GM19452 (cell line): ENCODE results near the gene MLLT11.
"Not testable (repeated sequence)": the region's sequence is repeated elsewhere in the genome, so short reads cannot be mapped to it uniquely, and the experiment has no call there.

Experiments
- ATAC-seq: cut with Tn5 transposase; IDR thresholded peaks from one replicate; pipeline ENCODE4 v1.9.1; 2021; ENCODE audit not compliant: unreplicated experiment

The MLLT11 gene

DNA sequence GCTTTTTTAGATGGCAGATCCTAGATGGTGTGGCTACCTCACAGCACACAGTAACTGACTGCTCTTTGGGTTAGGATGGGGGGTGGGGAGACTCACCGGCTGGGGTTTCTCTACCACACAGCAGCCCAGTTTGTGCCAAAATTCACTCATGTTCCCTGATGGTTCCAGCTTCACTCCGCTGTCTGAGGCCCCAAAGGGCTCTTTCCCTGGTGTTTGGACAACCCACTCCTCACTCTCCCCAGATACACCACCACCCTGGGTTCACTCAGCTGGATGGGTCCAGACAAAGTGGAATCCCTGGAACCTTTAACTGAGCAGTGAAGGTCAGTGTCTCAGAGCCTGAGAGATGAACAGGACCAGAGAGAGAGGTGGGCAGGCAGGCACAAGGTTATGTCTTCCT, 4.6 kb upstream of the MLLT11 start:
- no peak for ATAC-seq

DNA sequence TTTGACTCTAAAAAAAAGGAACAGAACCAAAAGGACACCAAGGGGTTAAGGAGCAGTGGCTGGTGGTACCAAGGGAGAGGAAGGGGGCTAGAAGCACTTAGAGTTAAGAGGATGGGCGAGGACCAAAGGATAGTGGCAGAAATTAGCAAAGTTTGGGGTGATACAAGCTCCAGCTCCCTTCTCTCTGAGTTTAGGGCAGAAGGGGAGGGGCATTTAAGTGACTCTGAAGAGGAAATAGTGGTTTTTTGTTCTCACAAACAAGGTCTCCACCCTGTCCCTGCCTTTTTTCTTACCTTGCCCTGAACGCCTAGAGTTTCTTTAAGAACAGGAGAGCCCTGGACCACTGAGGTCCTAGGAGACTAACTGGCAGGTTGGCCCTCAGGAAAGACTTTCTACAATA, 4.0 kb upstream of the MLLT11 start:
- ATAC-seq, result no peak

DNA sequence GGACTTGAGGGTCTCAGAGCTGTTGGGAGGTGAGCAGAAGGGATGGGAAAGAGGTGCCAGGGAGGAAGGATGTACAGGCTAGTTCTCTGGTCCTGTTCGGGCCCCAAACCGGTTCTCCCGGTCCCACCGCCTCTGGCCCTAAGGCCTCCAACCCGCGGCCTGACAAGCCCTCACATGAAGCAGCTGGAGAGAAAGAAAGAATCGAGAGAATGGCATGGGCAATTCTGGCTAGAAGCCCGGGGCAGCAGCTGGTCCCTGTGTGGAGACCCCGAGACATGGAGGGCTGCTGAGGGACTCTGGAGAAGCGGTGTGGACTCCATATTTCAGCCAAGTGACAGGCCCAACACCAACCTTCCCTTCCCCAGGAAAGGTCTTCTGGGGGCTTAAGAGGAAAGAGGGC, 1.5 kb upstream of the MLLT11 start:
- ATAC-seq, result no peak

DNA sequence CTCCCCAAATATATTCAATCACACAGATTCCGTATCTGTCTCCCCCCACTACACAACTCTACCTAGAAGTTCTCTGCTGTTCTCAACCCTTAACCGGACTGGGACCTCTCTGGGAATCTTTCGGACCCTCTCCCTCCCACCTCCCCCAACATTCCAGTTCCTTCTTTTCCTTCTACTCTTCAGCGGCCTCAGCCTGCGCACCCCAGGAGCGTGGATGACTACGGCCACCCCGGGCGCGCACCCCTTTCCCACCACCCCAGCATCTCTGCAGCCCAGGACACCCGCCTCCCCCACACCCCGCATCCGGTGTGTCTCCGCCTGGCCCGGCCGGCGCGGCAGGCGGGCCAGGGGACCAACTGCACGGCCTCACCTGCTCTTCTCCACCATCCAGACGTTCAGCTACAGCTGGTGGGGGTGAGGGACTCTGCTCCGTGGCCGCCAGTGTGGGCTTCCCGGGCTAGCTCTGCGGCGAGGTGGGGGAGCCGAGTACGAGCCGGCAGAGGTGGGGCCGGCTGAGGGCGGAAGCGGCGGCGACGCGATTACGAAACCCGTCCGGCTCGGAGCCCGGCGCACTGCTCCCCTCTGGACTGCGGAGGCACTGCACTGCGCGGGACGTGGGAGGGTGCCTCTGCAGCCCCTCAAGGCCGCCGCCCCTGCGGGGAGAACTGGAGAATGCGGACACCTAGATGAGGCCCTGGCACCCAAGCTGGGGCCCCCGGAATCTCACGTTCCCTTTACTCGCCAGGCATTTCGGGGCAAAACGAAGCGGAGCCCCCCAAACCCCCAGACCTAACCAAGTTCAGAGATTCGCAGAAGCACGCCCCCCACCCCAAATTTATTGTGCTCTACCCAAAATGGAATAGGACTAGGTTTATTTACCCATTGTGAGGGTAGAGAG, 839 bp upstream of the MLLT11 start, which contains the start of gene CDC42SE1:
Gene CDC42SE1 (minus strand): TSS at position 514 of the 898 bp plus-strand sequence. CDS start 3,892 bp downstream, outside the sequence.
- ATAC-seq, result peak; percentile 81

DNA sequence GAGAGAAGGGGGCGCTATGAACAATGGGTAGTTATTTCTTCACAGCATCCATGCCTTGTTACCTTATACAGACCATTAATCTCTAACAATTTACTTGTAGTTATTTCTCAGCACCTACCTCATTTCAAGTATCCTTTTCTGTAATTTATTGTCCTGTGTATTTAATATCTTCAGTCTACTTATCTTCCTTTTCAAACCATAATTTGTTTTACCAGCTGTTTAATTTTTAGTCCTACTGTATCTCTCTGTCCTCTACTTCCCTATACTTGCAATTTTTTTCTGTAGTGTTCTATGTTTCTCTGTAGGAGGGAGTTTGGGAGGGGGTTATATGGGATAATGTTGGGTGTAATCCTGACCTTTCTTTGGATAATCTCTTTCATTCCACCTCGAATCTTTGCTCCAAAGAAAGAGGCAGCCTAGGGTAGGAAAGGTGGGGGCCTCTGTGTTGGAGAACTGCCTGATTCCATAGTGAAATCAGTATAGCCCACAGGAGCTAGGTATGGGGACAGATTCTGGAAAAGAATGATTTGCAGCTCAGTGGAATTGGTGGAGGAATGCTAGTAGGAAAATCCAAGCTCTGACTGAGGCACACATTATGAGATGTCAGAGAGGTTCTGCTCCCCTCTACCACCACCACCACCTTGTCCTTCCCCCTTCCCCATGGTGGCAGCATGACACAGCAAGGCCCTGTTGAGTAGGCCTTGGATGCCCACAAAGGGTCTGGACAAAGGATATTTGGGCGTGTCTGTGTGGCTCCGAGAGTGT, 642 bp downstream of the MLLT11 start:
- ATAC-seq, result no peak

DNA sequence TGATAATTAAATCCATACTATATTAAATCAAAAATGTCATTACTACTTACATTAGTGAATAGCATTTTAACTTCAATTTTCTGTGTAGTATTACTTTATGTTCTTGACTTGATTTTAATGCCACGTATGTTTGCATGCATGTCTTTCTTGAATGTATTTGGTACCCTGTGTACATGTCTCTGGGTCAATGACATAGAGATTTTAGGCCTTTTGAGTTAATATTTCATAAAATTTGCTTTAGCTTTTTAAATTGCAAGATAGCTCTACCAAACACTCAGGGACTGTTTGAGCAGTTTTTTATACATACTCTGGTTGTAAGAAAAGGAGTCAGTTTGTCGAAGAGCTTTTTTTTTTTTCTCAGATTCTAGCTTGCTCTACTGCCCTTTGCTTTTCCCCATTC, 1.5 kb downstream of the MLLT11 start:
- ATAC-seq, result no peak

DNA sequence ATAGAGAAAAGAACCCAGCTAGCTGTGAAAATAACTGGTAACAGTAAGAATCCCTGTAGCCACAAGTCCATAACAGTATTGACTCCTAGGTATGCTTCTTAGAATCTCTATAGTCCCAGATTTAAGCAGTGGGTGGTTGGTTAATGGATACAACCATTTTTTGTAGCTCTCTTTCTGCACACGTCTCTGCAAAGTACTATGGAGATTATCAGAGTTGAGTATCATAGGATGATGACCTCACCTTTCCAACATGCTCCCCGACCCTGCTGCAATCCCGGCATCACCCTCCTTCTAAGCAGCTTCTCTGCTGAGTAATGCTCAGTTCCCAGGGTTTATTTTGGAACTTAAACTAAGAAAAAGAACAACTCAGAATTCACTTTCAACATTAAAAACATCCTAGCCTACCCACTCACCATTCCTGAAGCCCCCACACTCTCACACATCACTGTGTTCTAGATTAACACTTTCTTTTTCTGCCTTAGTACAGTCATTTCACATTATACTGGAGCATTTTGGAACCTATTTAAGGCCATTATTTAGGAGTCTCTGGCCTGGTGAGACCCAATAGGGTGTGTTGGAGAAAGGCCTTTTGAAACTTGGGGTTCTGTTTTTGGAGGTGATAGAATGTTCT, 2.7 kb downstream of the MLLT11 start:
- no peak for ATAC-seq

DNA sequence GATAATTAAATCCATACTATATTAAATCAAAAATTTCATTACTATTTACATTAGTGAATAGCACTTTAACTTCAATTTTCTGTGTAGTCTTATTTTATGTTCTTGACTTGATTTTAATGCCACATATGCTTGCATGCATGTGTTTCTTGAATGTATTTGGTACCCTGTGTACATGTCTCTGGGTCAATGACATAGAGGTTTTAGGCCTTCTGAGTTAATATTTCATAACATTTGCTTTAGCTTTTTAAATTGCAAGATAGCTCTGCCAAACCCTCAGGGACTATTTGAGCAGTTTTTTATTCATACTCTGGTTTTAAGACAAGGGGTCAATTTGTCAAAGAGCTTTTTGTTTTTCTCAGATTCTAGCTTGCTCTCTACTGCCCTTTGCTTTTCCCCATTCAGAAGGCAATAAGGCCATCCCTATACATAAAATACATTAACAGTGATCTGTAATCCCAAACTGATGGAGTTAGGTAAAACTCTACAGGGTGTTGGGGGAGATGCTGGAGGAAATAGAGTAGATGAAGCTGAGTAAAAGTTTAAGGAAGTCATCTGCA, 5.0 kb downstream of the MLLT11 start:
- ATAC-seq, result no peak

DNA sequence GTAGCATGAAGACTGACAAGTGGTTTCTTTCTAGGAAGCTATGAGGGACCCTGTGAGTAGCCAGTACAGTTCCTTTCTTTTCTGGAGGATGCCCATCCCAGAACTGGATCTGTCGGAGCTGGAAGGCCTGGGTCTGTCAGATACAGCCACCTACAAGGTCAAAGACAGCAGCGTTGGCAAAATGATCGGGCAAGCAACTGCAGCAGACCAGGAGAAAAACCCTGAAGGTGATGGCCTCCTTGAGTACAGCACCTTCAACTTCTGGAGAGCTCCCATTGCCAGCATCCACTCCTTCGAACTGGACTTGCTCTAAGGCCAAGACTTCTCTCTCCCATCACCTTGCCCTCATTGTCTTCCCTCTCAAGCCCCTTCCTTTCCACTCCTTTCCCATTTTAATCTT, 7.0 kb downstream of the MLLT11 start:
- ATAC-seq, result no peak

DNA sequence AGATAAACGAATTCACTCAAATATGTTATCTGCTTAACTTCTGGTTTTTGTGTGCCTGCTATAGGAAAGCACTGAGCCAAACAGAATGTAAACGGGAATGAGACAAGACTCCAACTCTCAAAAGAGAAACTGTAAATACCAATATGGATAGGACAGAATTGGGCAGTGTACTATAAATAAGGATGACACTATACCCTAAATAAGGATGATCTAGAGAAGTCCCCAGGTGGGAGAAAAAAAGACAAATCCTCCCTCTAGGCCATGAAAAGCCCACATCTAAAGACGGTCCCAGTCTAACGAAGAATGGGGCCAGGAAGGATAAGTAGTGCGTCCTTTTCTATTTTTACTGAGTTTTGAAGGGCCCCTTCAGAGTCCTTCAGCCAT, 8.9 kb downstream of the MLLT11 start:
- ATAC-seq, result no peak

DNA sequence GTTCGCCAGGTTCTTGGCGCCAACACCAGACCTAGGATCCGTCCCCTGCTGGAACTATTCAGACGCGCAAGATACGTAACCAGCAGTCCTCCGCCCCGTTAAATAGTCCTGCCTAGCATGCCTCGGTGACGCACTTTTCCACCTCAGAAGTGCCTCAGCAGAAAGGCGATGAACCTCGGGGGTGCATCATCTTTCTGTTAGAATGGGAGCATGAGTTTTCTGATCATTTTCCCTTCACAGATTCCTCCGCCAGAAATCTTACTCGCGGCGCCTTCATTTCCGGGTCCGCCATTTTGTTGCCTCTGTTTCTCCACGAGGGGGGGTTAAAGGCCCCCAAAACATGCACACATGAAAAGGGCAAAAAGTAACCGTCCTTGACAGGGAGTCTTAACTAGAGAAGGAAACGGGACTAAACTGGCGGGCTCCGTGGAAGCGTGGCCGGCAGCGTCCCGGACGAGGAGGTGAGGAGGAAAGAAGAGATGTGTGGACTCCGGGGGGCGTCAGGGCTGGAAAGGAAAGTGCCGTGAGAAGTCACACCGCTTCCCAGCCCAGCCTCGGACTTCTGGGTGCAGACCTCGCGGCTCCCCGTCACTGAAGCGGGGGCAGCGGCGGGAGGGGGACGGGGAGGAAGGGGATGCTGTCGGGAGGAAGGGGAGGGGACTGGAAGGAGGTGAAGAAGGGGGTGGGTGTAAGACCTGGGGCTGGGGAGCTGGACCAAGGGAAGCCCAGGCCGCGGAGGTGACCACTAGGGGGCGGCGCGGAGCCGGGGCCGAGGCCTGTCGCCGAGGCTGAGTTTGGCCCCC, 10.5 kb downstream of the MLLT11 start, which contains the start of gene GABPB2:
Gene GABPB2 (plus strand): TSS at position 288 of the 803 bp plus-strand sequence. CDS start 17,429 bp downstream, outside the sequence.
- ATAC-seq, result peak; percentile 69

DNA sequence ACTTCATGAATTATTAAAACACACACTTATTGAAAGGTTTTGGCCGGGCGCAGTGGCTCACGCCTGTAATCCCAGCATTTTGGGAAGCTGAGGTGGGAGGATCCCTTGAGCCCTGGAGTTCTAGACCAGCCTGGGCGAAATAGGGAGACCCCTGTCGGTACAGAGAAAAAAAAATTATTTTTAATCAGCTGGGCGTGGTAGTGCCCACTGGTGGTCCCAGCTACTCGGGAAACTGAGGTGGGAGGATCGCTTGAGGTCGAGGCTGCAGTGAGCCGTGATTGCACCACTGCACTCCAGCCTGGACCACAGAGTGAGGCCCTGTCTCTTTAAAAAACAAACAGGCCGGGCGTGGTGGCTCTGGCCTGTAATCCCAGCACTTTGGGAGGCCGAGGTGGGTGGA, 12.0 kb downstream of the MLLT11 start:
- ATAC-seq, result no peak

DNA sequence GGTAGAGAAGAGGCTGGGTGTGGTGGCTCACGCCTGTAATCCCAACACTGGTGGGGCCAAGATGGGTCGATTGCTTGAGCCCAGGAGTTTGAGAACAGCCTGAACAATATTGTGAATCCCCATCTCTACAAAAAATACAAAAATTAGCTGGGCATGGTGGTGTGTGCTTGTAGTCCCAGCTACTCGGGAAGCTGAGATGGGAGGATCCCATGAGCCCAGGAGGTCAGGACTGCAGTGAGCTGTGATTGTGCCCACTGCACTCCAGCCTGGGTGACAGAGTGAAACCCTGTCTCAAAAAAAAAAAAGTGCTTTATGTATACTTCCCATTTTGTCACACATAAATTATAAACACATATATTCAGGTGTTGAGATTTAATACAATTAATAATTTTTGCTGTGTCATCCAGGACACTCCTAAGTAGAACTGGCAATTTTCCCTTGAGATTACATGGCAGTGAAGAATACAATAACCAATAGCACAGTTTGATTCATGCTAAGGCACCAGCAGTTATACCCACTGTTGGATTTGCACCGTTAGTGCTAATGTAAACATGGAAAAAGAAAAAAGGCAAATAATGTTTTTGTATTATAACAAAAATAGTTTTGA, 25.9 kb downstream of the MLLT11 start:
- no peak for ATAC-seq

DNA sequence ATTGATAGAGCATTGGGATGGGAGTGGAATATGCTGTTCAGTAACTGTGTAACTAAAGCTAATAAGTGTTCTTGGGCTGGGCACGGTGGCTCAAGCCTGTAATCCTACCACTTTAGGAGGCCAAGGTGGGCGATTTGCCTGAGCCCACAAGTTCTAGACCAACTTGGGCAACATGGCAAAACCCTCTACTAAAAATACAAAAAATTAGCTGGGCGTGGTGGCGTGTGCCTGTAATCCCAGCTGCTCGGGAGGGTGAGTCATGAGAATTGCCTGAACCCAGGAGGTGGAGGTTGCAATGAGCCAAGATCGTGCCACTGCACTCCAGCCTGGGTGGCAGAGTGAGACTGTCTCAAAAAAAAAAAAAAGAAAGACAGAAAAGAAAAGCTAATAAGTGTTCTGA, 37.2 kb downstream of the MLLT11 start:
- not testable (repeated sequence) for ATAC-seq

DNA sequence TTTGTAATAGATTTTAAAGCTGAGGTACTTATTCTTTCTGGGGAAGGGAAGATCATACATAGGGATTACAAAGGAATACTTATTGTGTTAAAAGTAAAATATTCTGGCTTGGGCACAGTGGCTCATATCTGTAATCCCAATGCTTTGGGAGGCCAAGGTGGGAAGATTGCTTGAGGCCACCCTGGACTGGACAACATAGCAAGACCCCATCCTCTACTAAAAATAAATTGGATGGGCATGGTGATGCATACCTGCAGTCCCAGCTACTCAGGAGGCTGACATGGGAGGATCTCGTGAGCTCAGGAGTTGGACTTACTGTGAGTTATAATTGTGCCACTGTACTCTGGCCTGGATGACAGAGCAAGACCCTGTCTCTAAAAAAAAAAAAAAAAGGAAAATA, 37.9 kb downstream of the MLLT11 start:
- no peak for ATAC-seq

DNA sequence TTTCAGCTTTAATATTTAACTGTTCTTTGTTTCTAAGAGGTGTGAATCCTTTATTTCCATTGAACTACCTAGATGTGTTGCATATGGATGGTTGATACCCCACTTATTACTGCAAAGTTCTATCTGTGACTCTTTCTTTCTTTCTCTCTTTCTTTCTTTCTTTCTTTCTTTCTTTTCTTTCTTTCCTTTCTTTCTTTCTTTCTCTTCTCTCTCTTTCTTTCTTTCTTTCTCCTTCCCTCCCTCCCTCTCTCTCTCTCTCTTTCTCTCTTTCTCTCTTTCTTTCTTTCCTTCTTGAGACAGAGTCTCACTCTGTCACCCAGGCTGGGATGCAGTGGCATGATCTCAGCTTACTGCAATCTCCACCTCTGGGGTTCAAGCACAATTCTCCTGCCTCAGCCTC, 44.4 kb downstream of the MLLT11 start:
- ATAC-seq, result no peak

DNA sequence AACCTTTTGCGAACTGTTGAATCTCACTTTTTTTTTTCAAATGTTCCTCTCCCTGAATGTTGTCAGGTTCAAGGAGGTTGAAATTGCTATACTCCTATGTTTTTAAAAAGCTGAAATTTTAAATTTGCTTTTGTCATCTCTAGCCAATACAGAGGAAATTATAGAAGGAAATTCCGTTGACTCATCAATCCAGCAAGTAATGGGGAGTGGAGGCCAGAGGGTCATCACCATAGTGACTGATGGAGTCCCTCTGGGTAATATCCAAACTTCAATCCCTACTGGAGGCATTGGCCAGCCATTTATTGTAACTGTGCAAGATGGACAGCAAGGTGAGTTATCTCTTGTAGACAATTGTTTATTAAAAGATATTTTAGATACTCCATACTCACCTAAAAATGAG, 46.7 kb downstream of the MLLT11 start:
- no peak for ATAC-seq

DNA sequence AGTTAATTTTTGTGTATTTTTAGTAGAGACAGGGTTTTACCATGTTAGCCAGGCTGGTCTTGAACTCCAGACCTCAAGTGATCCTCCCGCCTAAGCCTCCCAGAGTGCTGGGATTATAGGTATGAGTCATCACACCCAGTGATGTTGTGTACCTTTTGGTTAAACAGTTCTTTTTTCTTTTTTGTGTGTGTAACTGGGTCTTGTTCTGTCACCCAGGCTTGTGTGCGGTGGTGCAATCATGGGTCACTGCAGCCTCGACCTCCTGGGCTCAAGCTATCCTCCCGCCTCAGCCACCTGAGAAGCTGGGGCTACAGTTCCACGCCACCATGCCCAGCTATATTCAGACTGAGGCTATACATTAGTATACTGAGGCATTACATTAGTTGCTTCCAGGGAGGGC, 48.1 kb downstream of the MLLT11 start:
- no peak for ATAC-seq

DNA sequence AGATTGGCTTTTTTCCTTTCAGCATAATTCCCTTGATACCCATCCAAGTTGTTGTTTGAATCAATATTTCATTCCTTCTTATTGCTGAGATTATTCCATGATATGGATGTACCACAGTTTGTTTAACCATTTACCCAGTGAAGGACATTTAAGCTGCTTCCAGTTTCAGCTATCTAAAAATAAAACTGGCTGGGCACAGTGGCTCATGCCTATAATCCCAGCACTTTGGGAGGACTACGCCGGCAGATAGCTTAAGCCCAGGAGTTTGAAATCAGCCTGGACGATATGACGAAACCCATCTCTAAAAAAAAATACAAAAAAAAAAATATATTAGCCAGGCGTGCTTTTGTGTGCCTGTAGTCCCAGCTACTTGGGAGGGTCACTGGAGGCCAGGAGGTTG, 53.7 kb downstream of the MLLT11 start:
- ATAC-seq, result no peak
